Stimulated activated CD8-positive, alpha-beta memory T cell treated with anti-CD3 and anti-CD28 coated beads, Interleukin-12 subunit alpha, Interleukin-12 subunit beta, amount 100 ng/mL, for 4 hours (primary cell): ENCODE data around the gene ZNF205.

Source experiments
- DNase-seq: peaks from one replicate; pipeline ENCODE4 v3.0.0-alpha.2; 2020; ENCODE audit warnings: low read depth

ZNF205 gene

GRCh38 chr16:3101018-3101840 lies 11.2 kb upstream of the ZNF205 start:
- no peak for DNase-seq

GRCh38 chr16:3101841-3102470 lies 10.4 kb upstream of the ZNF205 start:
- no peak for DNase-seq

- DNase-seq: peak; percentile 84
Measured at GRCh38 chr16:3106205-3106928, 6.0 kb upstream of the ZNF205 start.

GRCh38 chr16:3112881-3113574 lies 642 bp downstream of the ZNF205 start:
- DNase-seq: no peak

- DNase-seq: no peak
Measured at GRCh38 chr16:3113765-3114479, 1.5 kb downstream of the ZNF205 start.

- DNase-seq: no peak
Measured at GRCh38 chr16:3115003-3115402, 2.6 kb downstream of the ZNF205 start.

GRCh38 chr16:3115561-3115960 lies 3.2 kb downstream of the ZNF205 start:
- no peak for DNase-seq

- DNase-seq: no peak
Measured at GRCh38 chr16:3118204-3118790, 5.9 kb downstream of the ZNF205 start.

- no peak for DNase-seq
Measured at GRCh38 chr16:3118846-3119245, 6.5 kb downstream of the ZNF205 start.

GRCh38 chr16:3119286-3119685 lies 6.9 kb downstream of the ZNF205 start:
- DNase-seq: no peak

- DNase-seq: no peak
Measured at GRCh38 chr16:3119701-3120408, 7.5 kb downstream of the ZNF205 start.

- no peak for DNase-seq
Measured at GRCh38 chr16:3120435-3120834, 8.0 kb downstream of the ZNF205 start.

- DNase-seq: no peak
Measured at GRCh38 chr16:3121851-3122467, 9.6 kb downstream of the ZNF205 start.

GRCh38 chr16:3122926-3123570 lies 10.7 kb downstream of the ZNF205 start:
- DNase-seq: no peak

GRCh38 chr16:3123986-3124886 lies 11.8 kb downstream of the ZNF205 start:
- DNase-seq: peak; percentile 91

- no peak for DNase-seq
Measured at GRCh38 chr16:3127745-3128144, 15.4 kb downstream of the ZNF205 start.

GRCh38 chr16:3129137-3130131 lies 17.0 kb downstream of the ZNF205 start:
- DNase-seq: peak; percentile 50
